ENCODE results near the gene CFAP73. TPM values are rescaled to one million over a fixed set of nuclear protein-coding genes. Genes with fewer than 3 reads are reported as not detected.

Gene CFAP73
- total RNA-seq, 1 donor from 2014 or later, result not detected

DNA sequence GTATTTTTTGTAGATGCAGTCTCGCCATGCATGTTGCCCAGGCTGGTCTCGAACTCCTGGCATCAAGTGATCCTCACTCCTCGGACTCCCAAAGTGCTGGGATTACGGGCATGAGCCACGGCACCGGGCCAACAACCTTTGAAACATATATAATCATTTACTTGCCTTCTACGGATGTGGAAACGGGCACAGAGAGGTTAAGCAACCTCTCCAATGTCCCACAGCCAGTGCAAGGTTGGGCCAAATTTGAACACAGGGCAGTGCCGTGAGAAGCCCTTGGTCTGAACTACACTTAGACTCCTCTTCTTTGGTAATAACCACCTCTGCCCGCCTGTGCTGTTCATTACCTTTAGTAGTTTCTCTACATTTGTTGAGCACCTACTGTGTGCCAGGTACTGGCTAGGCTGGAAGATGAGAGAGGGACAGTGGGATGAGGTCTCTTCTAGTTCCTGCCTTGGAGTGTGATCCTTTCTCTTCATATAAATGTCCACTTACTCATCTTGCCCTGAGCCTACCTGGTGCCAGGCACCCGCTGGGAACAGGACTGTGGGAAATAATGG, 33.6 kb downstream of the CFAP73 start:
- intact Hi-C loops (cut with DNase I), result no loop called here

DNA sequence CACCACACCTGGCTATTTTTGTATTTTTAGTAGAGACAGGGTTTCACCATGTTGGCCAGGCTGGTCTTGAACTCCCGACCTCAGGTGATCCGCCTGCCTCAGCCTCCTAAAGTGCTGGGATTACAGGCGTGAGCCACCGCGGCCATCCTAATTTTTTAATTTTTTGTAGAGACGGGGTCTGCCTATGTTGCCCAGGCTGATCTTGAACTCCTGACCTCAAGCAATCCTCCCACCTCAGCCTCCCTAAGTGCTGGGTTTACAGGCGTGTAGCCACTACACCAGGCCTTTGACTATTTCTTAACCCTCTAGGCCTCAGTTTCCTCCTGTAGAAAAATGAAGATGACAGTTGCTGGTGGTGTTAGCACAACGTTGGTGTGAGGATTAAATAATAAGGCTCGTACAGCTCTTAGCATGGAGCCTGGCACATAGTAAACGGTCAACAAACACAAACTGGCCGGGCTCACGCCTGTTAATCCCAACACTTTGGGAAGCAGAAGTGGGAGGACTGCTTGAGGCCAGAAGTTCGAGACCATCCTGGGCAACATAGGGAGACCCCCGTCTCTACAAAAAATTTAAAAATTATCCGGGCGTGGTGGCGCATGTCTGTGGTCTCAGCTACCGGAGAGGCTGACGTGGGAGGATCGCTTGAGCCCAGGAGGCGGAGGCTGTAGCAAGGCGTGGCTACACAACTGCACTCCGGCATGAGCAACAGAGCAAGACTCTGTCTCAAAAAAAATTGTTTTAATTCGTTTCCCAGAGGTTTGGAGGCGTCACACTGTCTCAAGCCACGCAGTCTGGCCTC, 34.8 kb downstream of the CFAP73 start:
- intact Hi-C loops (cut with DNase I), result no loop called here
- DNase-seq (ENCODE audit: low spot score), result peak; percentile 80

More for the DNA sequence above, 33.6 kb downstream of the CFAP73 start:
- DNase-seq (ENCODE audit: low spot score), result no peak

DNA sequence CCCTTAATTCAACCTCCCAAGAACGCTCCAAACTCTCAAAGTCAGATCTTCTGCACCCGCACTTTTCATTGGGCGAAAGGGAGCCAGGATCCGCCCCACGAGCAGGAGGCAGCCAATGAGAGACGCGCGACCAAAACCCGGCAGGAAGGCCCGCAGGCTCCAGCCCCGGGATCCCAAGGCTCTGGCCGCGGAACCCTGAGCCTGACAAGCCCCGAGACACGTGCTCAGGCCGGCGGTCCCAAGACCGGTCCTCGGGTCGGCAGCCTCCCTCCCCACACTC, 35.3 kb downstream of the CFAP73 start:
- DNase-seq (ENCODE audit: low spot score), result peak; percentile 96
- intact Hi-C loops (cut with DNase I), result loop anchor here (5.0 kb wide), 1 partner anchor 172 kb away; the partner anchor contains the start of gene PLBD2

DNA sequence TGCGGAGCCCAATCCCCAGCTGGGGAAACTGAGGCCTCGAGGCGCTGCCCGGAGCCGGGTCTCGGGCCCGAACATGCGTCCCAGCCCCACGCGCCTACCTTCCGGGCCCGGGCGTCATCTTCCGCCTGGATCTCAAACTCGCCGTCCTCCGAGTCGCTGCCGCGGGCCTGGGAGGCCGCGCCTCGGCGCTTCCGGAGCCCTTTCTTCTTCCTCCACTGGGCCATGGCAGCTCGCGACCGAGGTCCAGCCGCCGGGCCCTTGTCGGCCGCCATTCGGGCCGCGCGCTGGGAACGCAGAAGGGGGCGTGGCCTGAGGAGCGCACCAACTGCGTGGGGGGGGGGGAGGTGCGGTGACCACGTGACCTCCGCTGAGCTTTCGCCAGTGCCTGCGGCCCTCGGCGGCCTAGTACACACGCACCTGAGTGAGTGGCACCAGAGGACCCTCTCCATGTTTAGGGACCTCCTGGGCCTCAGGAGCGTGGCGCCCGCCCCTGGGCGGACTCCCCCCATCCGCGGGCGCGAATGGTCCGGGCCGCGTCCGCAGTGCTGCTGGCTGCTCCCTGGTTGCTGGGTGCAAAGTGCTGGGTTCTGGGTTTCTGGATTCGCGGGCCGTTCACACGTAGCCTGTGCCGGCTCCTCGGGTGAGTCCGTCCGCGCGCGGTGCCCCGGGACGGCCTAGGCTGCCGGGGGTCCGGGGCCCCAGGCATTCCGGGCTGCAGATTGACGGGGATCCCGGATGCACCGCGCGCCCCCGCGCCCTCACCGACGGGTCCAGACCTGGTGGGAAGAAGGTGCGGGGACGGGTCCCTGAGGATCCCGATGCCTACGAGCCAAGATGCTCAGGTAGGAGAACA, 35.9 kb downstream of the CFAP73 start, which contains the start of the genes DDX54 and RITA1:
Gene DDX54, minus strand, starts transcription at position 299 of the 853 bp plus-strand sequence. Its CDS starts 27 bp downstream, at position 272.
Gene RITA1, plus strand, starts transcription at position 542 of the 853 bp plus-strand sequence. CDS start 1,026 bp downstream, outside the sequence.
- intact Hi-C loops (cut with DNase I), result loop anchor here (5.0 kb wide), 1 partner anchor 172 kb away; the partner anchor contains the start of gene PLBD2
- DNase-seq (ENCODE audit: low spot score), result peak; percentile 92

DNA sequence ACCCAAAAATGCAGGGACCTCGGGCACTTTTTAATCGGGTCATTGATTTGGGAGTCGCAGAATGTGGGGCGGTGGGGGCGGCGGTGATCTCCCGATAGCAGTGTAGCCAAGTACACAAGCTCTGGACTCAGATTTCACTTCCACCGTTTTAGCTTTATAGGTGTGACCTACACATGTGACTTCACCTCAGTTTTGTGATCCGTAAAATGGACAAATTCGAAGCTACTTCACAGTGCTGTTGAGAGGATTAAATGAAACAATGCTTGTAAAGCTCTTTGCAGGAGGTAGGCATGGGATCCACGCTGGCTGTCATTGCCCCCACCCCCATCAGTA, 36.5 kb downstream of the CFAP73 start:
- intact Hi-C loops (cut with DNase I), result loop anchor here (5.0 kb wide), 1 partner anchor 171 kb away; the partner anchor contains the start of gene PLBD2
- DNase-seq (ENCODE audit: low spot score), result no peak

DNA sequence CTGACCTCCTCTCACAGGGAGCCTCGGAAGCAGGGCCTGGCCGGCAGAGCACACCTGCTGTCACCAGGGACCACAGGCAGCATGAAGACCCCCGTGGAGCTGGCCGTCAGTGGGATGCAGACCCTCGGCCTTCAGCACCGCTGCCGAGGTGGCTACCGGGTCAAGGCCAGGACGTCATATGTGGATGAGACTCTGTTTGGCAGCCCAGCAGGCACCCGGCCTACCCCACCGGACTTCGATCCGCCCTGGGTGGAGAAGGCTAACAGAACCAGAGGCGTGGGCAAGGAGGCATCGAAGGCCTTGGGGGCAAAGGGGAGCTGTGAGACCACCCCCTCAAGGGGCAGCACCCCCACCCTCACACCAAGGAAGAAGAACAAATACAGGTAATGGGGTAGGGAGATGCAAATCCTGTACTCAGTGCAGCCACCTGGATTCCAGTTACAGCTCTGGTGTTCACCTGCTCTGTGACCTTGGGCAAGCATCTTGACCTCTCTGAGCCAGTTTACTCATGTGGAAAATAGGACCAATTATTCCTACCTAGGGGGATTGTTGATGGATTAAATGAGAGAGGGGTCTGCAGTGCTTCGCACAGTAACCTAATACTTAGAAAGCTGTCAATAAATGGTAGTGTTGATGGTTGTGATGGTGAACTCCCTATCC, 37.3 kb downstream of the CFAP73 start:
- intact Hi-C loops (cut with DNase I), result loop anchor here (5.0 kb wide), 1 partner anchor 171 kb away; the partner anchor contains the start of gene PLBD2
- DNase-seq (ENCODE audit: low spot score), result no peak

DNA sequence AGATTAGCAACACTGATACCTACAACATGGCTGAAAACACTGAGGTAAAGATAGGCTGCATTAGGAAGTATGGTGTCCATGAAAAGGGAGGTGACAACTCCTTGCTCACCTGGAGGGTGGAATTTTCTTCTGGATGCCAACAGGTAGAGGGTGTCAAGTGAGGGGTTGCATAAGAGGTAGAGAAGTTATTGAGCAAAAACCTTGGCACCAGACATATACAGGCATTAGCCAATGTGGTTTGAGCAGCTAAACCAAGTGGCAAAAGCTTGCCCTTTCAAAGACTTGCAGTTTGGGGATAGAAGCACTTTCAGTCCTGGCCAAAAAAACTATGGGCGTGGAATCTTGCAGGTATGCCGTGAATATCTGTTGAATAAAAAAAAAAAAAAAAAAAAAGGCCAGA, 39.8 kb downstream of the CFAP73 start:
- intact Hi-C loops (cut with DNase I), result loop anchor here (5.0 kb wide), 1 partner anchor 168 kb away; the partner anchor contains the start of gene PLBD2

DNA sequence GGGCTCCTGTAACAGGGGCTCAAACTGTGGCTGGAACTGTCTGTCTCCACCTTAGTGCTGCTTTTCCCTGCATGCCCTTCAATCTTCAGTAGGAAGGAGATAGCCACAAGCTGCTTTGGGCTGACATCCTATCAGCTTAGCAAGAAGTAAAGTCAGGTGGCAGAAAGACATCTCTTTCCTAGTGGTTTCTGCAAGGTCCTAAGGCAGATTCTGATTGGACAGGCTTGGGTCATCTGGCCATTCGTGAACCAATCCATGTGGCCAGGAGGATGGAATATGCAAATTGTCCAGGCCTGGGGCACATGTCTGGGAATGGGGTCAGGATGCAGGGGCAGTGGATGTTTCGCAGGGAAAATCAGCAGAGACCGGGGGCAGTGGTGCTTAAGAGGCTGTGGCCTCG, 41.2 kb downstream of the CFAP73 start:
- intact Hi-C loops (cut with DNase I), result no loop called here
- no peak for DNase-seq (ENCODE audit: low spot score)

More for the DNA sequence above, 39.8 kb downstream of the CFAP73 start:
- DNase-seq (ENCODE audit: low spot score), result no peak

DNA sequence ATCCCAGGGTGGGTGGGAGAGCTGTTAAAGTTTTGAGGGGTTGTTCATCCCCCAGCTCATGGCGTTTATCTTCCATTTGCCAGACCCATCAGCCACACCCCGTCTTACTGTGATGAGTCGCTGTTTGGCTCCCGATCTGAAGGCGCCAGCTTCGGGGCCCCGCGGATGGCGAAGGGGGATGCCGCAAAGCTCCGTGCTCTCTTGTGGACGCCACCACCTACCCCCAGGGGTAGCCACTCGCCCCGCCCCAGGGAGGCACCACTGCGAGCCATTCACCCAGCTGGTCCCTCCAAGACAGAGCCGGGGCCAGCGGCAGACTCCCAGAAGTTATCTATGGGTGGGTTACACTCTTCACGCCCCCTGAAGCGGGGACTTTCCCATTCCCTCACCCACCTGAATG, 41.7 kb downstream of the CFAP73 start:
- no peak for DNase-seq (ENCODE audit: low spot score)
- intact Hi-C loops (cut with DNase I), result no loop called here

DNA sequence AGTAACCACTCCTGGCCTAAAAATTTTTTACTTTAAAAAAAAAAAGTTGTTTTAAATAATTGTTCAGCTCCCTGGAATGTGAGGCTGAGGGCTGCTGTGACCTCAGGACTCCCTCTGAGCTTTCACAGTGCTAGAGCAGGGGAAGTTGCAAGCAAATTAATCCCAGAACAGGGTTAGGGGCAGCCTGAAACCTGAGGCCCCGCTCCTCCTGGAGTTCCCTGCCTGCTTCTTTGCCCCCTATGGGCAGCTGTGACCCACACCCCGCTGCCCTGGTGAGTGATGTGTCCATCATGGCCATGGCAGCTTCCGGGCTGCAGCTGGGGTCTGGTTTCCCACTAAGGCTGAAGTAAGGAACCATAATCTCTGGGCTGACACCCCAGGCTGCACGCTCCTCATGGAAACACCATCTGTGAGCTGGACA, 45.5 kb downstream of the CFAP73 start:
- intact Hi-C loops (cut with DNase I), result loop anchor here (5.0 kb wide), 2 partner anchors 77 to 227 kb away; partner anchors contain the start of gene SDSL

DNA sequence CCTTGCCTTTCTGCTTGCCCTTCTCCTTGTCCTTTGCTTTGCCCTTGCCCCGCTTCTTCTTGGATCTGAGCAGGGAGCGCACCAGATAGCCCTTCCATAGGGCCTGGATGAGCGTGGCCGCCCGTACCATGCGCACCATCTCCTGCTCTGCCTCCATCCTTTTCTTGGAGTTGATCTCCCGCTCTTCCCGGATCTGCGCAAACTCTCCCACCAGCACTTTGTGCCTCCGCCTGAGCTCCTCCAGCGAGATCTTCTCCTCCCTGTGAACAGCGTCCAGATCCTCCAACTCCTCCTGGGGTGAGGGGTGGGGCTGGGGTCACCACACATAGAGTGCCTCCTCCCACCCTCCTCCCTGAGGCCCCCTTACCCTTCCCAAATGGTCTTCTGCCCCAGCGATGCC, 46.1 kb downstream of the CFAP73 start:
- DNase-seq (ENCODE audit: low spot score), result peak; percentile 7
- intact Hi-C loops (cut with DNase I), result loop anchor here (5.0 kb wide), 2 partner anchors 77 to 227 kb away; partner anchors contain the start of gene SDSL

More for the DNA sequence above, 45.5 kb downstream of the CFAP73 start:
- DNase-seq (ENCODE audit: low spot score), result peak; percentile 72

DNA sequence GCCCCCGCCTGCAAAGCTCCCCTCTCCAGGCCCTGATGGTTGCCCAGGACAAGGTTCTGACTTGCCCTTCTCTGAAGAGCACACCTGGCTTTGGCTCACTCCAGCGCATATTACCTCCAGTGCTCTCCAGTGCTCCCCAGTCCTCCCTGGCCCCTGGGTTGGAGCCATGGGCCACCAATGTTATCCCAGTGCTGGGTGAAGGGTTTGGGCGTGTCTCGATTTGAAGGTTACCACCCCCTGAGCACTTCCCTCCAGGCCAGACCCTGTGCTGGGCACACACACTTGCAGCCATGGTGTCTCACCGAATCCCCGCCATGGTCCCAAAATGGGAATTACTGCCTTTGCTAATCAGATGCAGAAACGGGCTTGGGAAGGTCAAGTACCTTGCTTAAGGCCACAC, 47.1 kb downstream of the CFAP73 start:
- DNase-seq (ENCODE audit: low spot score), result peak; percentile 64
- intact Hi-C loops (cut with DNase I), result loop anchor here (5.0 kb wide), 2 partner anchors 76 to 226 kb away; partner anchors contain the start of gene SDSL

DNA sequence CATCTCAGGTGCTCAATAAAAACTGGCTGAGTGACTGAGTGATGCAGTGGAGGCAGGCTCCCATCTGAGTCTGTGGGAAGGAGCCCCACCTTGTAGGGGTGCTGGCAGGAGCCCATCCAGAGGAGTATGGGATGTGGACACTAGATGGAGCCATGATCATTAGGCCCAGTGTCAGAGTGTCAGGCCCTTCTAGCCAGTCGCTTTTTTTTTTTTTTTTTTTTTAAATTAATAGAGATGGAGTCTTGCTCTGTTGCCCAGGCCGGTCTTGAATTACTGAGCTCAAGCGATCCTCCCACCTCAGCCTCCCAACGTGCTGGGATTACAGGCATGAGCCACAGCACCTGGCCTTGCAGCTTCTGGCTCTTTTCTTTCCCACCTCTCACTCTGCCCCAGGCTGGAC, 47.5 kb downstream of the CFAP73 start:
- DNase-seq (ENCODE audit: low spot score), result peak; percentile 79

DNA sequence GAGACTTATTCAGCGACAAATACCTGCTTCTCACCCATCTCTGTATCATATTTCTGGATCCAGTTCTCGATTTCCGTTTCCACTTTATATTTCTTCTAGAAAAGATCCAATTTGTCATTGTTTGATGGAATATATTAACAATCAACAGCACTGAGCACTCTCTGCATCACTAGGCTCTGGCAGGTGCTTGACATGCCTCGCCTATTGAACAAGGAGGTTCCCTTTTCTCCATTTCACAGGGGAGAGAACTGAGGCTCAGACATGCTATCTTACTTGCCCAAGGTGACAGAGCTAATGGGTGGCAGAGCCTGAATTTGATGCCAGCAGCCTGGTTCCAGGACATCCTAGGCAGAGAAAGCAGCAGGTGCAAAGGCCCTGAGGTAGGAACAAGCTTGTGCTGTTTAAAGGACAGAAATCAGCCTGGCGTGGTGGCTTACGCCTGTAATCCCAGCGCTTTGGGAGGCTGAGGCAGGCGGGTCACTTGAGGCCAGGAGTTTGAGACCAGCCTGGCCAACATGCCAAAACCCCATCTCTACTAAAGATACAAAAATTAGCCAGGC, 48.1 kb downstream of the CFAP73 start:
- peak; percentile 43 for DNase-seq (ENCODE audit: low spot score)
- intact Hi-C loops (cut with DNase I), result loop anchor here (5.0 kb wide), 2 partner anchors 75 to 225 kb away; partner anchors contain the start of gene SDSL

More for the DNA sequence above, 47.5 kb downstream of the CFAP73 start:
- intact Hi-C loops (cut with DNase I), result loop anchor here (5.0 kb wide), 2 partner anchors 75 to 225 kb away; partner anchors contain the start of gene SDSL

DNA sequence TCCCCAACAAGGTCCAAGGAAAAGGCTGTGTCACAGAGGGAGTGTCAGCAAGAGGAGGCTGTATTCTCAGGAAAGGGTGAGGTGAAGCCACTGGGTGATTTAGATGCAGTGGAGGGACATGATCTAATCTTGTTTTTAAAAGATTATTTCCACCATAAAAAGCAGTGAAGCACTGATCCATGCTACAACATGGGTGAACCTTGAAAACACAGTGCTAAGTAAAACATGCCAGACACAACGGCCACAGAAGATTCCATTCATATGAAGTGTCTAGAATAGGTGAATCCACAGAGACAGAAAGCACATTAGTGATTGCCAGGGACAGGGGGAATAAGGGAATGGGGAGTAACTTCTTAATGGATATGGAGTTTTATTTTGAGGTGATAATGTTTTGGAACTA, 48.8 kb downstream of the CFAP73 start:
- intact Hi-C loops (cut with DNase I), result loop anchor here (5.0 kb wide), 2 partner anchors 74 to 224 kb away; partner anchors contain the start of gene SDSL
- DNase-seq (ENCODE audit: low spot score), result no peak

DNA sequence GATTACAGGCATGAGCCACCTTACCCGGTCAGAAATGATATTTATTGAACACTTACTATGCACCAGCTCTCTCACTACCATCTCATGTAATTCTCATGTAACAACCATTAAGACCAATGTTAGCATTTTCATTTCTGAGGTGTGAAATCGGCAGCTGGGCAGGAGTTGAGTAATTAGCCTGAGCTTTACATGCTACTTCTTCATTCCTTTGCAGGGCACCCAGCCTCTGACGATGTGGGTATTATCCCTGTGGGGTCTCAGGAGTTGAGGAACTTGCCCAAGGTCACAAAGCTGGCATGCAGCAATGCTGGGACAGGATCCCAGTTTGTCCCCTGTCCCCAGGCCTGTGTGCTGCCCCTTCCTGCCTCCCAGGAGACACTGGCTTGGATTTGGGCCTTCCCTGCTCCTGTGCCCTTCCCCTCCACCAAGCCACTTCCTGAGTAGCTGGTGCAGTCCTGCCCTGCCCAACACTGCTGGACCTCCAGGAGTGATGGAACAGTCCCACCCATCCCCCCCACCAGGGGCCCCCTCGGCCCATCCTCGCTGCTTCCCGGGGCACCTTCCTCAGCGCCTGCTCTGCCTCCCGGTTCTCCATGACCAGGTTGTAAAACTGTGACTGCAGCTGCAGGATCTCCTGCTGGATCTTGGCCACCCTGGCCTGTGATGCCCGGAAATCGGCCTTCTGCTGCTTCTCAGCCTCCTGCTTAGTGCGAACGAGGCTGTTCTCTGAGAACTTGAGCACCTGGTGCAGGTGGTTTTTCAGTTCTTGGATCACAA, 50.7 kb downstream of the CFAP73 start:
- DNase-seq (ENCODE audit: low spot score), result no peak
- intact Hi-C loops (cut with DNase I), result no loop called here

DNA sequence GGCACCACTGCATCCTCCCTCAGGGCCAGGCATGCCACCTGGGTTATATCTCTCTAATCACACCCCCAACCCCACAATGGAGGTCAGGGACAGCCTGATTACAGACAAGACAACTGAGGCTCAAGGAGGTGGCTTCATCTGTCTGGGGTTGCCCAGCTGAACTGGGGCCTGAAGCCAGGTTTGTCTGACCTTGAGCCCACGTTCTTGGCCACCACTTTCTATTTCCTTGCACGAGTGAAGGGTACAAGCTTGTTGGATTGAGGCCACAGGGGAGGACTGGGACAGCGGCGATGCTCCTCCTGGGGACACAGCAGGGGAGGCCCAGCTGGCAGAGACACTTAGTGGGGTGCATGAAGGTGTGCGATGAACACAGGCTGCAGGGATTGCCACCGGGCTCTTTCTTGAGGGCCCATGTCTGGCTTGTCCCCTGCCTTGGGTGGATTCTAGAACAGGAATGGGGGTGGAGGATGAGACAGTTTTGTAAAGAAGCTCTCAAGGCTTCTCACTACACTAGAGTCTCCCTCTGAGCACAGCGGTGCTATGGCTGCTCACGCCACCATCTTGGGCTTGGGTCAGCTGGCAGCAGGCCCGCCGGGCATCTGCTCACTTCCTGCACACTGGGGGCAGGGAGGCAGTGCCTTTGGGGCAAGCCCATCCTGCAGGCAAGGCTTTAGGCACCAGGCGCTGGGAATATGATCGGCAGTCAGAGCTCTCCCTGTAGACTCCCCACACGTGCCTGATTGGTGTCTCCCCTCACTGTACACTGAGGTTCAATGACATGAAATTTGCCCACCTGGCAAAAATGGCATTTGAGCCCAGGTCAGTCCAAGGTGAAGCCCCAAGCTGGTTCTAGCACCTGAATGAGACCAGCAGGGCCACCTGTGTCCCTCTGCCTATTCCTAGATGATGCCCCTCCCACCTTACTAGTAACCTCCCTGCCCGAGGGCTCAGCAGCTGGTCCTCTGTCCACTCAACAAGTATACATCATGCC, 52.0 kb downstream of the CFAP73 start:
- DNase-seq (ENCODE audit: low spot score), result no peak
- intact Hi-C loops (cut with DNase I), result no loop called here

All from cardiac septum (tissue), 1 donor.